HEK293 (cell line): ENCODE measurements around the gene PDIA4.
"Not testable (repeated sequence)": the region's sequence is repeated elsewhere in the genome, so short reads cannot be mapped to it uniquely, and the experiment has no call there.

Source experiments
- CTCF ChIA-PET: fragments of 350-600 bp; formaldehyde crosslinking; extraction: SDS; loops from one replicate; lab custom pipeline; 2021; ENCODE audit warnings: antibody characterized with exemption; lab: Yijun Ruan, JAX
- POLR2A ChIA-PET: fragments of 300-600 bp; formaldehyde crosslinking; extraction: SDS; loops from one replicate; lab custom pipeline; 2020; ENCODE audit warnings: antibody characterized with exemption, inconsistent platforms; lab: Yijun Ruan, JAX
- H3K27ac ChIP-seq: fragments of 200-500 bp; sonication (Bioruptor generic); 2 replicates; pipeline ENCODE4 v1.5.1; 2014; ENCODE audit warnings: low read depth, low read length, control low read depth, inconsistent platforms; ENCODE audit errors: extremely low read depth
- H3K36me3 ChIP-seq, 2 experiments: fragments of 200-500 bp in 1 of 2; sonication (Bioruptor generic) in 1 of 2; 1 replicate in 1 of 2; 2 replicates in 1 of 2; pipeline ENCODE4 v1.5.1; 2014 to 2017; ENCODE audit warnings: inconsistent platforms in 2 of 2, low read length in 2 of 2; ENCODE audit not compliant: control insufficient read depth in 2 of 2, insufficient read depth in 1 of 2
- H3K4me1 ChIP-seq: fragments of 200-500 bp; sonication (Bioruptor generic); 2 replicates; pipeline ENCODE4 v1.5.1; 2014; ENCODE audit warnings: mild to moderate bottlenecking, low read length, inconsistent platforms; ENCODE audit not compliant: control insufficient read depth, insufficient read depth
- H3K4me3 ChIP-seq: 2 replicates; pipeline ENCODE4 v1.5.1; 2011; ENCODE audit warnings: low read depth, mild to moderate bottlenecking, control low read depth, low read length, moderate library complexity
- H3K9me3 ChIP-seq: fragments of 200-500 bp; sonication (Bioruptor generic); 2 replicates; pipeline ENCODE4 v1.5.1; 2014; ENCODE audit warnings: low read depth, low read length, inconsistent platforms; ENCODE audit not compliant: control insufficient read depth, insufficient read depth
- GLIS1 ChIP-seq: fragments of 450-650 bp; formaldehyde crosslinking; IDR thresholded peaks from 2 replicates; pipeline ENCODE4 v1.5.1; 2016; ENCODE audit warnings: missing biosample characterization, missing genetic modification characterization
- HOXA7 ChIP-seq: sonication (generic); formaldehyde crosslinking; IDR thresholded peaks from 2 replicates; pipeline ENCODE4 v1.8.1; 2022; ENCODE audit warnings: missing genetic modification reagents, borderline replicate concordance
- PRDM1 ChIP-seq: fragments of 450-650 bp; formaldehyde crosslinking; IDR thresholded peaks from 2 replicates; pipeline ENCODE4; 2016; ENCODE audit warnings: missing biosample characterization, missing genetic modification characterization
- ZBTB1 ChIP-seq: fragments of 450-650 bp; formaldehyde crosslinking; IDR thresholded peaks from 2 replicates; pipeline ENCODE4 v1.5.1; 2016; ENCODE audit warnings: missing biosample characterization, missing genetic modification characterization
- ZBTB7A ChIP-seq: fragments of 450-650 bp; formaldehyde crosslinking; IDR thresholded peaks from 2 replicates; pipeline ENCODE4 v1.5.1; 2016; ENCODE audit warnings: low read depth, missing biosample characterization, missing genetic modification characterization
- ZNF10 ChIP-seq: fragments of 450-650 bp; formaldehyde crosslinking; IDR thresholded peaks from 2 replicates; pipeline ENCODE4 v1.5.1; 2017; ENCODE audit warnings: missing biosample characterization, missing genetic modification characterization
- ZNF112 ChIP-seq: fragments of 450-650 bp; formaldehyde crosslinking; IDR thresholded peaks from 2 replicates; pipeline ENCODE4 v1.5.0; 2017; ENCODE audit warnings: missing biosample characterization, missing genetic modification characterization
- ZNF221 ChIP-seq: fragments of 450-650 bp; formaldehyde crosslinking; IDR thresholded peaks from 2 replicates; pipeline ENCODE4 v1.5.1; 2017; ENCODE audit warnings: missing biosample characterization, missing genetic modification characterization, borderline replicate concordance
- ZNF24 ChIP-seq: fragments of 450-650 bp; formaldehyde crosslinking; IDR thresholded peaks from 2 replicates; pipeline ENCODE4 v1.5.1; 2016; ENCODE audit warnings: missing biosample characterization, missing genetic modification characterization
- ZNF341 ChIP-seq: fragments of 450-650 bp; formaldehyde crosslinking; IDR thresholded peaks from 2 replicates; pipeline ENCODE4; 2016; ENCODE audit warnings: low read depth, missing biosample characterization, missing genetic modification characterization
- ZNF391 ChIP-seq: fragments of 450-650 bp; formaldehyde crosslinking; IDR thresholded peaks from 2 replicates; pipeline ENCODE4 v1.5.1; 2016; ENCODE audit warnings: low read depth, missing biosample characterization, missing genetic modification characterization, borderline replicate concordance
- ZNF488 ChIP-seq: fragments of 450-650 bp; formaldehyde crosslinking; IDR thresholded peaks from 2 replicates; pipeline ENCODE4 v1.5.1; 2016; ENCODE audit warnings: missing biosample characterization, missing genetic modification characterization
- ZNF521 ChIP-seq: fragments of 450-650 bp; formaldehyde crosslinking; IDR thresholded peaks from 2 replicates; pipeline ENCODE4 v1.5.1; 2017; ENCODE audit warnings: missing biosample characterization, mild to moderate bottlenecking, missing genetic modification characterization
- ZNF555 ChIP-seq: fragments of 450-650 bp; formaldehyde crosslinking; conservative IDR thresholded peaks from 2 replicates; pipeline ENCODE4 v1.5.1; 2017; ENCODE audit warnings: missing biosample characterization, mild to moderate bottlenecking, missing genetic modification characterization, inconsistent platforms
- ZNF626 ChIP-seq: fragments of 450-650 bp; sonication (Bioruptor Pico); formaldehyde crosslinking; IDR thresholded peaks from 2 replicates; pipeline ENCODE4 v1.5.1; 2018; ENCODE audit warnings: missing biosample characterization, missing genetic modification characterization, inconsistent platforms
- ZNF677 ChIP-seq: fragments of 450-650 bp; IDR thresholded peaks from 2 replicates; pipeline ENCODE4 v1.5.0; 2018; ENCODE audit warnings: missing biosample characterization, mild to moderate bottlenecking, missing genetic modification characterization, moderate library complexity
- ZNF704 ChIP-seq: fragments of 450-650 bp; formaldehyde crosslinking; IDR thresholded peaks from 2 replicates; pipeline ENCODE4 v1.5.1; 2016; ENCODE audit warnings: missing biosample characterization, missing genetic modification characterization
- ZNF747 ChIP-seq: fragments of 450-650 bp; formaldehyde crosslinking; IDR thresholded peaks from 2 replicates; pipeline ENCODE4 v1.5.1; 2016; ENCODE audit warnings: missing biosample characterization, missing genetic modification characterization
- ZNF76 ChIP-seq: fragments of 450-650 bp; formaldehyde crosslinking; IDR thresholded peaks from 2 replicates; pipeline ENCODE4; 2016; ENCODE audit warnings: low read depth, missing biosample characterization, missing genetic modification characterization, borderline replicate concordance
- ZSCAN5A ChIP-seq: fragments of 450-650 bp; formaldehyde crosslinking; IDR thresholded peaks from 2 replicates; pipeline ENCODE4 v1.5.1; 2016; ENCODE audit warnings: missing biosample characterization, missing genetic modification characterization

The PDIA4 gene

GRCh38 chr7:149063476-149063875, 35.2 kb upstream of the PDIA4 start:
- H3K4me3 ChIP-seq = no peak overlapping the region
- TF ChIP-seq ZNF341 (no peak), ZNF521 (tag by site-specific recombination) (no peak), ZNF221 (tag by site-specific recombination) (no peak), ZNF747 (no peak), ZNF704 (tag by site-specific recombination) (no peak), ZNF391 (tag by site-specific recombination) (no peak), ZSCAN5A (tag by site-specific recombination) (no peak), HOXA7 (CRISPR knock-in tag) (no peak), ZNF76 (tag by site-specific recombination) (no peak), ZNF488 (tag by site-specific recombination) (no peak), ZNF626 (tag by site-specific recombination) (no peak), ZNF10 (tag by site-specific recombination) (no peak)
- no peak overlapping the region for H3K27ac ChIP-seq
- POLR2A ChIA-PET = no interaction called here
- CTCF ChIA-PET = no interaction called here
- no peaks in the 10 kb centered on the region for H3K9me3 ChIP-seq
- peaks cover 0 to 9% of the 10 kb centered on the region in 2 experiments; a peak in 1 of 3 replicates for H3K36me3 ChIP-seq
- H3K4me1 ChIP-seq = no peaks in the 10 kb centered on the region

- H3K4me1 ChIP-seq, H3K4me3 ChIP-seq, H3K9me3 ChIP-seq, H3K36me3 ChIP-seq, H3K27ac ChIP-seq: not testable (repeated sequence)
- CTCF ChIA-PET = interaction anchor here (0.5 to 1.2 kb wide), 2 partner anchors 17 to 52 kb away, joined by 3 read pairs; no protein-coding TSS in a partner anchor
- POLR2A ChIA-PET = interaction anchor here (0.7 kb wide), 1 partner anchor 53 kb away, joined by 7 read pairs; no protein-coding TSS in a partner anchor
- TF ChIP-seq GLIS1 (tag by site-specific recombination) = peak; percentile 58
These were observed 34.1 kb upstream of the PDIA4 start for GRCh38 chr7:149062217-149062899.

- CTCF ChIA-PET = interaction anchor here (1.0 kb wide), 2 partner anchors 55 to 66 kb away, joined by 5 read pairs; no protein-coding TSS in a partner anchor
These were observed 31.9 kb upstream of the PDIA4 start for GRCh38 chr7:149060156-149060555.

More at GRCh38 chr7:149060156-149060555, 31.9 kb upstream of the PDIA4 start:
- no peaks in the 10 kb centered on the region for H3K36me3 ChIP-seq
- H3K9me3 ChIP-seq = no peaks in the 10 kb centered on the region
- H3K4me1 ChIP-seq = no peaks in the 10 kb centered on the region
- POLR2A ChIA-PET = no interaction called here
- no peak overlapping the region for H3K27ac ChIP-seq
- H3K4me3 ChIP-seq = no peak overlapping the region
- TF ChIP-seq ZBTB7A (tag by site-specific recombination) (no peak), ZBTB1 (tag by site-specific recombination) (no peak), PRDM1 (tag by site-specific recombination) (peak; percentile 59; the same call in 1 of the 2 replicates), ZNF112 (tag by site-specific recombination) (no peak), ZNF24 (tag by site-specific recombination) (no peak), ZNF555 (no peak), ZNF341 (no peak), ZNF677 (tag by site-specific recombination) (no peak)
